HG02852 (cell line): ENCODE data around the gene GOLGA8S.
"Not testable (repeated sequence)": the region's sequence is repeated elsewhere in the genome, so short reads cannot be mapped to it uniquely, and the experiment has no call there.

Source experiments
- ATAC-seq: cut with Tn5 transposase; IDR thresholded peaks from one replicate; pipeline ENCODE4 v1.9.1; 2021; ENCODE audit warnings: mild to moderate bottlenecking, moderate library complexity; ENCODE audit not compliant: unreplicated experiment

The GOLGA8S gene

GRCh38 chr15:23354448-23354847 lies at the start of gene GOLGA8S:
GOLGA8S (plus strand) TSS chr15:23354748; CDS start chr15:23354810, 62 bp downstream.
- ATAC-seq, result not testable (repeated sequence)

GRCh38 chr15:23304805-23305204 lies 49.7 kb upstream of the GOLGA8S start:
- not testable (repeated sequence) for ATAC-seq

- ATAC-seq, result not testable (repeated sequence)
Measured at GRCh38 chr15:23305921-23306320, 48.6 kb upstream of the GOLGA8S start.

- ATAC-seq, result not testable (repeated sequence)
Measured at GRCh38 chr15:23311233-23311632, 43.3 kb upstream of the GOLGA8S start.

- not testable (repeated sequence) for ATAC-seq
Measured at GRCh38 chr15:23334096-23334495, 20.5 kb upstream of the GOLGA8S start, which contains the start of gene GOLGA6L26. GOLGA6L26 (minus strand) TSS chr15:23334196; CDS start chr15:23334135, 61 bp downstream.

- not testable (repeated sequence) for ATAC-seq
Measured at GRCh38 chr15:23362622-23363021, 8.1 kb downstream of the GOLGA8S start.

- not testable (repeated sequence) for ATAC-seq
Measured at GRCh38 chr15:23364261-23364660, 9.7 kb downstream of the GOLGA8S start.

- ATAC-seq, result no peak
Measured at GRCh38 chr15:23370578-23370977, 16.0 kb downstream of the GOLGA8S start.

GRCh38 chr15:23371134-23371533 lies 16.6 kb downstream of the GOLGA8S start:
- ATAC-seq, result not testable (repeated sequence)

GRCh38 chr15:23371868-23372267 lies 17.3 kb downstream of the GOLGA8S start:
- not testable (repeated sequence) for ATAC-seq

- no peak for ATAC-seq
Measured at GRCh38 chr15:23372284-23372683, 17.7 kb downstream of the GOLGA8S start.

- ATAC-seq, result not testable (repeated sequence)
Measured at GRCh38 chr15:23372891-23373600, 18.5 kb downstream of the GOLGA8S start.

GRCh38 chr15:23374226-23374625 lies 19.7 kb downstream of the GOLGA8S start:
- not testable (repeated sequence) for ATAC-seq

- ATAC-seq, result not testable (repeated sequence)
Measured at GRCh38 chr15:23378946-23379345, 24.4 kb downstream of the GOLGA8S start.

- not testable (repeated sequence) for ATAC-seq
Measured at GRCh38 chr15:23380700-23381099, 26.2 kb downstream of the GOLGA8S start.

GRCh38 chr15:23381192-23381591 lies 26.6 kb downstream of the GOLGA8S start:
- ATAC-seq, result not testable (repeated sequence)

GRCh38 chr15:23384371-23384770 lies 29.8 kb downstream of the GOLGA8S start:
- ATAC-seq, result no peak

- no peak for ATAC-seq
Measured at GRCh38 chr15:23385886-23386430, 31.4 kb downstream of the GOLGA8S start.

- ATAC-seq, result no peak
Measured at GRCh38 chr15:23387621-23388190, 33.2 kb downstream of the GOLGA8S start.

- no peak for ATAC-seq
Measured at GRCh38 chr15:23395030-23395692, 40.6 kb downstream of the GOLGA8S start.

GRCh38 chr15:23395832-23396231 lies 41.3 kb downstream of the GOLGA8S start:
- ATAC-seq, result no peak
